Measurements from ENCODE around the gene LCN2.

LCN2 gene

GRCh38 chr9:128164307-128164885 lies 15.1 kb downstream of the LCN2 start:
- no peak for DNase-seq

DNA sequence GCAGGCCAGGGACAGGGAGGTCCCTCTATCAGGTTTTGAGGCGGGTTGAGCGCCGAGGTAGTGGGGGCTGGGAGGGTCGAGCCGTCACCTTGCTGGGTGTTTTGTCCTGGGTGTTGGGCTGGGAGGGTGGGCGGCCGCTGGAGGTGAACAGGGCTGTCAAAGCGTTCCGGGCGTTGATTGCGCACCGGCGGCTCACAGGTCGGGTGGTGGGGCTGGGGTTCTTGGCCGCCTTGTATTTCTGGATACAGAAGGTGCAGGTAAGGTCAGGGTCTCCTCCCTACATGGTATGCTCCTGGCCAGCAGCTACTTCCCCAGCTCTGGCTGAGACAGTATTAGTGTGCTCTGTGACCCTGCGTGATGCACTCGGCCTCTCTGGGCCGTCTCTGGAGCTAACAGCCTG lies 16.9 kb downstream of the LCN2 start:
- DNase-seq = no peak

DNA sequence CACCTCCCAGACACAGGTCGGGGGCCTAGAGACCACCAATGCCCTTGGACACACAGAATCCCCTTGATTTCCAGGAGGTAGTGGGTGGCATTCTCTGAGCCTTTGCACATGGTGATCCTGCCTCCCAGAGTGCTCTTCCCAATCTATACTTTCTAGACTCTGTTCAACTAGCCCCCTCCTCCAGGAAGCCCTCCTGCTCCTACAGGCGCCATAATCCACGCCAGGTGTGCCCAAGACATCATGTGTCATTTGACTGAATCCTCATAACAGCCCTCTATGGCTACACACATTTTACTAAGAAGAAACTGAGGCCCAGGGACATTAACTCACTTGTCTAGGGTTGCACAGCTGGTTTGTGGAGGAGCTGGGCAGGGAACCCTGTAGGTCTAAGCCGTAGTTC lies 18.0 kb downstream of the LCN2 start:
- DNase-seq = no peak

- no peak for DNase-seq
Measured at GRCh38 chr9:128168731-128169308, 19.6 kb downstream of the LCN2 start.

- DNase-seq = peak in 8 of 58 donors; percentile 10 to 47 (median 34)
Measured at GRCh38 chr9:128169492-128169891, 20.2 kb downstream of the LCN2 start.

- peak in 13 of 58 donors; percentile 15 to 56 (median 36) for DNase-seq
Measured at GRCh38 chr9:128169925-128170324, 20.7 kb downstream of the LCN2 start.

DNA sequence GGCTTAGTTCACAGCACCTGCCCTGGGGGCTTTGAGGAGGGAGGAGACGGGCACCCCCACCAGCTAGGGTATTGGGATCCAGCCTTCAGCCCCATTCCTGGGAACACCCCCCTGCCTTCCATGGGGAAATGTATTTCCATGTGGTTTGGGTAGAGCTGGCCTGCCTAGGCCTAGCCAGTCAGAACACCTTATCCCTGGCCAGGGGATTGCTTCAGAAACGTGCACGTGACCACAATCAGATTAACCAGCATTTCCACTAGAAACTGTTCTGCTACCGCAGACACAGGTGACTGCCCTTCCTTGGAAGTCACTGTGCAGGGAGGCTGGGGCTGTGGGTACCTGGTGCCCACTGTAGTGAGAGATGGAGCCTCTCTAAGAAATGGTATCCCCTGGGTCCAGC lies 24.8 kb downstream of the LCN2 start:
- DNase-seq = no peak

- no peak for DNase-seq
Measured at GRCh38 chr9:128175102-128175563, 25.9 kb downstream of the LCN2 start.

DNA sequence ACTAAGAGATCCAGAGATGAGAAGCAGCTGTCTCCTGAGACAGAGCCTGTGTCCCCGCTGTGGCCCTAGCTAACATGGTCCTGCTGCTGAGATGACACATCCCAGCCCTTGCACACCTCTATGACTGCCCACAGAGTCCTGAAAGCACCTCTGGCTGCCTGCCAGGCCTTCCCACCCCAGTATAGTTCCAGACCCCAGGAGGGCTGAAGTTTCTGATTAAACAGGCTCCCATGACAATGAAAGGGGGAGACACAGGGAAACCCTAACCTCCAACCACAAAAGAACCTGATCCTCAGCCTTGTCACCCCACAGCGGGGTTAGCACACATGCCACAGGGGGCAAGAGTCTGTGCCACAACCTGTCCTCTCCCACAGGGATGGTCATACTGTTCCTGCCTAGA lies 26.5 kb downstream of the LCN2 start:
- DNase-seq = no peak

DNA sequence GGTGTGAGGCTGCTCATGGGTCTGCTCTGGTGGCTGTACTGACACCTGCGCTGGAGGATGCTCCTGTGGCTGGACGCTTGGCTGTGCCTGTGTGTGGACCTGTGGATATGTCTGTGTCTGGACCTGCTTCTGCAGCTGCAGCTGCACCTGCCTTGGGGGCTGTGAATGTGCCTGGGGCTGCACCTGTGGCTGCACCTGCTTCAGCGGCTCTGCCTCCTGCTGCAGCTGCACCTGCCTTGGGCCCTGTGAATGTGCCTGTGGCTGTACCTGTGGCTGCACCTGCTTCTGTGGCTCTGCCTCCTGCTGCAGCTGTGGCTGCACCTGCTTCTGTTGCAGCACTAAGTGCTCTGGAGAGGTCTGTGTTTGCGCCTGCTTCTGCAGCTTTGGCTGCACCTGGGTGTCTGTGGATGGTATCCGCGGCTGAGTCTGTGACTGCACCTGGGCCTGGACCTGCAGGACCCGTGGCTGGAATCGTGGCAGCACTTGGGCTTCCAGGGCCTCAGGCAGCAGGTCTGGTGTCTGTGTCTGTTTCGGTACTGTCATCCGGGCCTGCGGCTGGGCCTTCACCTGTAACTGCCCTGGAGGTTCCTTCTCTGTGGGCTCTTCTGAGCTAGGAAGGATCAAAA lies 29.7 kb downstream of the LCN2 start:
- no peak for DNase-seq

- no peak for DNase-seq
Measured at GRCh38 chr9:128180001-128180400, 30.7 kb downstream of the LCN2 start.

DNA sequence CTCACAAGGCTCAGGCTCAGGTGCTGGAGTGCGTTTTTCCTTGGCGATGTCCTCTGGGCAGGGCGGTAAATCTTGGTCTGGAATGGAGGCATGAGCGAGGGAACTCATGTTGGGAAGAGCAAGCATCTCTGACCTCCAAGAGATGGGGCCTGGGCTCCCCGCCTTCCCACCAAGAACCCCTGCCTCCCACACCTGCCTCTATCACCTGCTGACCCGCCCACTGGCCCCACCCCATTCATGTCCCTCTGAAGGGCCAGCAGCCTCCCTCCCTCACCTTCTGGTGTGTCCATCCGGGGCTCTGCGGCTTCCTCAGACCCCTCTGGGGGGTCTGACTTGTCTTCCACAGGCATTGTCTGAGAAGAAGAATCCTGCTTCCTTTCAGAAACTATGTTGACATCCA lies 31.2 kb downstream of the LCN2 start:
- no peak for DNase-seq

DNA sequence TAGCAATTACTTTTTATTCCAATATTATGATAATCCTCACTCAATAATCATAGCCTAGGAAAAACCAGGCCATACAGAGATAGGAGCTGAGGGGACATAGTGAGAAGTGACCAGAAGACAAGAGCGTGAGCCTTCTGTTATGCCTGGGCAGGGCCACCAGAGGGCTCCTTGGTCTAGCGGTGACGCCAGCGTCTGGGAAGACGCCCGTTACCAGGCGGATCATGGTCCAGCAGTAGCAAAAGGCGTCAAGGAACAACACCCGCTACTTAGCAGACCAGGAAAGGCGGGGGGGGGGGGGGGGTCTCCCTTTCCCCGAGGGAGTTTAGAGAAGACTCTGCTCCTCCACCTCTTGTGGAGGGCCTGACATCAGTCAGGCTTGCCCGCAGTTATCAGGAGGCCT lies 32.2 kb downstream of the LCN2 start:
- DNase-seq = peak in 26 of 58 donors; percentile 6 to 56 (median 38)

GRCh38 chr9:128182893-128183588 lies 33.8 kb downstream of the LCN2 start:
- DNase-seq = no peak

GRCh38 chr9:128185979-128186965 lies 37.0 kb downstream of the LCN2 start:
- DNase-seq = no peak

- no peak for DNase-seq
Measured at GRCh38 chr9:128187361-128187760, 38.1 kb downstream of the LCN2 start.

- DNase-seq = no peak
Measured at GRCh38 chr9:128188209-128188608, 39.0 kb downstream of the LCN2 start.

DNA sequence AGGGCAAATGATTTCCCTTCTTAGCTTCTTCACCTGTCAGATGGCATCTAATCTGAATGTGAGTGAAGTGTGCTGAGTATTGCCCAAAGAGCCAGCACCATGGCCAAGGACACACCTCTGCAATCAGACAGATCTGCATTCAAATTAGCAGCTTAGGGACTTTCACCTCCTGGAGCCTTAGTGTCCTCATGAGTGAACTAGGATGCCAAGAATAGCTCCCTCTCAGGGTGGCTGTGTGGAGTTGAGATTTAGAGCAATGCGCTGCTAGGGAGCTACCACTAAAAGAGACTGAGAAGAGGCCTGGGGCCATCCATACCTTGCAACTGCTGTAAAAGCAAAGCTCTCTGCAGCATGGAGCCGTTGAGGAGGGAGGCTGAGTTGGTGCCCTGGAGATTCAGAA lies 40.8 kb downstream of the LCN2 start:
- DNase-seq = no peak

- peak in 14 of 58 donors; percentile 27 to 70 (median 50) for DNase-seq
Measured at GRCh38 chr9:128190516-128191405, 41.5 kb downstream of the LCN2 start.

Data from anterior cingulate cortex (tissue), 58 donors.